Effector memory CD4-positive, alpha-beta T cell (primary cell): ENCODE measurements around the gene USP22.
A peak's percentile ranks its signal among the peaks of the same experiment; 100 is the strongest.

Experiments used
- DNase-seq, 3 donors: peaks; one replicate each; pipeline ENCODE4 v3.0.0-alpha.2; 2020
- H3K27ac ChIP-seq: 2 replicates; pipeline ENCODE4 v1.7.0; 2013; ENCODE audit warnings: mild to moderate bottlenecking, low read length, moderate library complexity; ENCODE audit not compliant: insufficient read depth, poor library complexity, severe bottlenecking
- H3K27me3 ChIP-seq: replicated peaks from 2 replicates; pipeline ENCODE4 v1.7.0; 2013; ENCODE audit warnings: mild to moderate bottlenecking, low read length; ENCODE audit not compliant: insufficient read depth, control insufficient read depth, poor library complexity, severe bottlenecking
- H3K36me3 ChIP-seq: 2 replicates; pipeline ENCODE4 v1.7.0; 2013; ENCODE audit warnings: mild to moderate bottlenecking, low read length, moderate library complexity; ENCODE audit not compliant: control insufficient read depth, insufficient read depth
- H3K4me1 ChIP-seq: 2 replicates; pipeline ENCODE4 v1.7.0; 2013; ENCODE audit warnings: low read length, mild to moderate bottlenecking; ENCODE audit not compliant: control insufficient read depth, insufficient read depth, poor library complexity, severe bottlenecking
- H3K4me3 ChIP-seq: 2 replicates; pipeline ENCODE4 v1.7.0; 2013; ENCODE audit warnings: low read length, low read depth, mild to moderate bottlenecking; ENCODE audit not compliant: insufficient read depth, poor library complexity, severe bottlenecking
- H3K9me3 ChIP-seq: 2 replicates; pipeline ENCODE4 v1.7.0; 2013; ENCODE audit warnings: mild to moderate bottlenecking, low read length, moderate library complexity; ENCODE audit not compliant: control insufficient read depth

The USP22 gene

GRCh38 chr17:21034340-21035235 is 8.2 kb downstream of the USP22 start:
- Histone ChIP-seq H3K4me3 (peak overlapping the region; percentile 30), H3K36me3 (no peaks in the 10 kb centered on the region), H3K27me3 (no peaks in the 10 kb centered on the region), H3K27ac (peak overlapping the region; percentile 65), H3K9me3 (no peaks in the 10 kb centered on the region), H3K4me1 (peaks cover 39% of the 10 kb centered on the region)
- DNase-seq: peak in 1 of 3 donors; percentile 17

DNA sequence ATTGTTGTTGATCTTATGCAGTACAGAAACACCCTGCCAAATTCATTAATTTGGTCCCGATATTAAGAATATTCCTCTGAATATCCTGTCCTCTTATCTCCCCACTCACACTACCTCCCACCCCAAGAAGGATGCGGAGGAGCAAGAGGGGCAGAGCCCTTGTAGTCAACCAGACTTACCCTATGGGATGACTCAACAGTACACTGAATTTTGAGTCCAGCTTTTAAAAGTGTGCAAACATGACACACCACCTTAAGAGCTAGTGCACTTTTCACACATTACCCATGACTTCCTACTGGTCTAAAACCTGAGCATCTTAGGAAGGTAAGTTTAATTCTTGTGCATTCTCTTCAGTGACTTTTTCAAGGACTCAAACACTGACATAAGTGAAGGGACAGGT is 9.5 kb downstream of the USP22 start:
- Histone ChIP-seq H3K9me3 (no peaks in the 10 kb centered on the region), H3K4me1 (peaks cover 44% of the 10 kb centered on the region), H3K27me3 (no peaks in the 10 kb centered on the region), H3K27ac (no peak overlapping the region), H3K36me3 (peaks cover under 1% of the 10 kb centered on the region), H3K4me3 (no peak overlapping the region)
- DNase-seq: no peak

DNA sequence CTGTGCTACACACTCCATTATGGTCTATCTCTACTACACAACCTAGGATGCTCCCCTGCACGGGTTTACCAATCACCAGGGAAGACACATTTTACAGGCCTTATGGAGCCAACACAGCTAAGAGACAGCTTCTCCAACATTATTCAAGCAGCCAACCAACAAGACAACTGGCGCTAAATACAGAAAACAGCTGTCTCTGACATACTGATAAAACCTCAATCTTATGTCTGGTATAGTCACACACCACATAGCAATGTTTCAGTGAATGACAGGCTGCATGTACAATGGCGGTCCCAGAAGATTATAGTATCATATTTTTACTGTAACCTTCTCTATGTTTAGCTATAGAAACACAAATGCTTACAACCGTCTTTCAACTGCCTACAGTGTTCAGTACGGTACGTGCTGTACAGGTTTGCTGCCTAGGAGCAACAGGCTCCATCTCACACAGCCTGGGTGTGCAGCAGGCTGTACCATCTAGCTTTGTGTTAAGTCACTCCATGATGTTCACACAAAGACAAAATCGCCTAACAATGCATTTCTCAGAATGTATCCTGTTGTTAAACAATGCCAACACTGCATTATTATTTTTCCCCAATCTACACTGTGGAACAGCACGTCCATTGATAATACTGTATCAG is 10.9 kb downstream of the USP22 start:
- no peak for DNase-seq
- Histone ChIP-seq H3K36me3 (peaks cover 14% of the 10 kb centered on the region), H3K27me3 (no peaks in the 10 kb centered on the region), H3K27ac (no peak overlapping the region), H3K4me1 (peaks cover 44% of the 10 kb centered on the region), H3K9me3 (no peaks in the 10 kb centered on the region), H3K4me3 (no peak overlapping the region)

- no peak for DNase-seq
- Histone ChIP-seq H3K36me3 (peaks cover 27% of the 10 kb centered on the region), H3K27me3 (no peaks in the 10 kb centered on the region), H3K4me1 (peaks cover 40% of the 10 kb centered on the region), H3K9me3 (no peaks in the 10 kb centered on the region), H3K4me3 (no peak overlapping the region), H3K27ac (no peak overlapping the region)
These were observed 12.4 kb downstream of the USP22 start for GRCh38 chr17:21030375-21030774.

- Histone ChIP-seq H3K4me1 (peaks cover 34% of the 10 kb centered on the region), H3K36me3 (peaks cover 28% of the 10 kb centered on the region), H3K4me3 (no peak overlapping the region), H3K9me3 (no peaks in the 10 kb centered on the region), H3K27me3 (no peaks in the 10 kb centered on the region), H3K27ac (no peak overlapping the region)
- no peak for DNase-seq
These were observed 13.3 kb downstream of the USP22 start for GRCh38 chr17:21029515-21029914.

DNA sequence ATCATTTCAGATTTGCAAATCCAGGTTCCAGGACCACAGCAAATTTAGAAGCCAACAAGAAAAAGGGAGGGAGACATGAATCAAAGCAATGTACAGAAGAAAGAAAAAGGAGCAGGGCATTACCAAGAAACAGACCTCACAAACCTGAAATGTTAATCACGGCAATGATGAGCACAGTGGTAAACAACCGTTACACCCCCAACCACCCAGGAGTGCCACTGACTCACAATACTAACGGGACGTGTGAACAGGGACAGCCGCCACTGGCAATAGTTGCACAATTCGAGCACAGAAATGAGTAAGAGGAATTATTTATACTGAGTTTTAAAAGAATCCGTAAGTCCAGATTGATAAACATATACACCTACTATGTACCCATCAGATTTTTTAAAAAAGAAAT is 13.8 kb downstream of the USP22 start:
- Histone ChIP-seq H3K9me3 (no peaks in the 10 kb centered on the region), H3K4me3 (no peak overlapping the region), H3K4me1 (peaks cover 34% of the 10 kb centered on the region), H3K27ac (no peak overlapping the region), H3K36me3 (peaks cover 28% of the 10 kb centered on the region), H3K27me3 (no peaks in the 10 kb centered on the region)
- DNase-seq: no peak

DNA sequence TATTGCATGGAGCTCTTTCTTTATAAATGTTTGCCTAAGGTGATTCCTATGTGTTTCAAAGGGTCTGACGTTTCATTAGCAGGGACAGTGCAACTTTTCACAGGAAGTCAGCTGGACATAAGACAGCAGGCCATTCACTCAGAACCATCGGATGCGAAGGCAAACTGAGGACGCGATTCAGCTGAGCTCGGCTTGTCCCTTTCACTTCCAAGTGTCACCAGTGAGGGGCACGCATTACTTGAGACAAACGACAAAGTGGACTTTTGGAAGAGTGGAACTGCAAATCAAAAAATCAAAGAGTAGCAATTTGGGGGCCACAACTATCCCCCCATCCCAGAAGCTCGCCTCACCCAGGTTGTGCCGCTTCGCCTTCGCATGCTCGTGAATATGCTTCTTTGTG is 14.6 kb downstream of the USP22 start:
- H3K27me3 ChIP-seq: no peaks in the 10 kb centered on the region
- H3K4me1 ChIP-seq: peaks cover 27% of the 10 kb centered on the region
- no peak overlapping the region for H3K4me3 ChIP-seq
- no peak overlapping the region for H3K27ac ChIP-seq
- no peak for DNase-seq
- peaks cover 33% of the 10 kb centered on the region for H3K36me3 ChIP-seq
- no peaks in the 10 kb centered on the region for H3K9me3 ChIP-seq

GRCh38 chr17:21027031-21027430 is 15.8 kb downstream of the USP22 start:
- no peak for DNase-seq
- Histone ChIP-seq H3K36me3 (peaks cover 33% of the 10 kb centered on the region), H3K4me3 (no peak overlapping the region), H3K4me1 (peaks cover 26% of the 10 kb centered on the region), H3K9me3 (no peaks in the 10 kb centered on the region), H3K27me3 (no peaks in the 10 kb centered on the region), H3K27ac (no peak overlapping the region)

DNA sequence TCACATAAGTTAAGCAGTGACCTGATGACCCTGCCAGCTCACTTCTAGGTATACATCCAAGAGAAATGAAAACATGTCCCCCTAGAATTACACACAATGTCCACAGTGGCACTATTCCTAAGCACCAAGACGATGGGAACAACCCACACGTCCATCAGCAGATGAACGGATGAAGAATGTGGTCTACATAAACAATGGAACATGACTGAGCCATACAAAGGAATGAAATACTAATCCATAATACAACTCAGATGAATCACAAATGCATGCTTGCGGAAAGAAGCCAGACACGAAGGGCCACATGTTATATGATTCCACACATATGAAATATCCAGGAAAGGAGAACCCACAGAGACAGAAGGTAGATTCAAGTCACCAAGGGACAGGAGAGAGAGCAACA is 17.4 kb downstream of the USP22 start:
- Histone ChIP-seq H3K4me3 (no peak overlapping the region), H3K27ac (no peak overlapping the region), H3K27me3 (no peaks in the 10 kb centered on the region), H3K4me1 (peaks cover 26% of the 10 kb centered on the region), H3K36me3 (peaks cover 45% of the 10 kb centered on the region), H3K9me3 (no peaks in the 10 kb centered on the region)
- no peak for DNase-seq

GRCh38 chr17:21024024-21024423 is 18.8 kb downstream of the USP22 start:
- Histone ChIP-seq H3K36me3 (peaks cover 57% of the 10 kb centered on the region), H3K9me3 (no peaks in the 10 kb centered on the region), H3K27me3 (no peaks in the 10 kb centered on the region), H3K27ac (no peak overlapping the region), H3K4me3 (no peak overlapping the region), H3K4me1 (peaks cover 14% of the 10 kb centered on the region)
- no peak for DNase-seq
